WERI-Rb-1 (cell line): ENCODE results near the gene NRP2.
A peak's percentile ranks its signal among the peaks of the same experiment; 100 is the strongest.

ENCODE experiments used
- DNase-seq: peaks from one replicate; pipeline ENCODE4 v3.0.0-alpha.2; 2020
- H3K27ac ChIP-seq: fragments of 250-450 bp; sonication (Bioruptor Pico); 2 replicates; pipeline ENCODE4 v1.5.1; 2020; ENCODE audit warnings: mild to moderate bottlenecking, moderate library complexity
- H3K27me3 ChIP-seq: fragments of 250-450 bp; sonication (Bioruptor Pico); 2 replicates; pipeline ENCODE4 v1.5.1; 2021; ENCODE audit warnings: mild to moderate bottlenecking, low read depth, moderate library complexity; ENCODE audit not compliant: insufficient read depth, severe bottlenecking
- H3K36me3 ChIP-seq: fragments of 250-450 bp; sonication (Bioruptor Pico); 2 replicates; pipeline ENCODE4 v1.5.1; 2020; ENCODE audit warnings: mild to moderate bottlenecking, moderate library complexity
- H3K4me3 ChIP-seq: 2 replicates; pipeline ENCODE4 v1.5.1; 2011; ENCODE audit warnings: low read depth, mild to moderate bottlenecking, control low read depth, low read length
- H3K9me3 ChIP-seq: fragments of 250-450 bp; sonication (Bioruptor Pico); 2 replicates; pipeline ENCODE4 v1.5.1; 2021; ENCODE audit warnings: mild to moderate bottlenecking, moderate library complexity; ENCODE audit not compliant: severe bottlenecking
- CTCF ChIP-seq: IDR thresholded peaks from 2 replicates; pipeline ENCODE4 v1.5.1; 2011; ENCODE audit warnings: low read depth, mild to moderate bottlenecking, control low read depth, inconsistent platforms, low read length

NRP2 gene

GRCh38 chr2:205728366-205728765 lies 46.1 kb downstream of the NRP2 start:
- peaks cover 42% of the 10 kb centered on the region for H3K36me3 ChIP-seq

GRCh38 chr2:205730191-205730590 lies 47.9 kb downstream of the NRP2 start:
- H3K36me3 ChIP-seq, result peaks cover 30% of the 10 kb centered on the region
- no peak overlapping the region for H3K27ac ChIP-seq
- no peak overlapping the region for H3K4me3 ChIP-seq
- DNase-seq, result no peak
- no peak for TF ChIP-seq CTCF
- no peaks in the 10 kb centered on the region for H3K27me3 ChIP-seq
- no peaks in the 10 kb centered on the region for H3K9me3 ChIP-seq

More at GRCh38 chr2:205728366-205728765, 46.1 kb downstream of the NRP2 start:
- no peak overlapping the region for H3K27ac ChIP-seq
- no peak for TF ChIP-seq CTCF
- no peaks in the 10 kb centered on the region for H3K27me3 ChIP-seq
- H3K4me3 ChIP-seq, result no peak overlapping the region
- DNase-seq, result no peak
- no peaks in the 10 kb centered on the region for H3K9me3 ChIP-seq

- no peak for DNase-seq
- H3K27ac ChIP-seq, result peak overlapping the region; percentile 89; the same call in 1 of the 2 replicates
- peaks cover 22% of the 10 kb centered on the region for H3K36me3 ChIP-seq
- no peaks in the 10 kb centered on the region for H3K9me3 ChIP-seq
- no peak for TF ChIP-seq CTCF
- no peaks in the 10 kb centered on the region for H3K27me3 ChIP-seq
- no peak overlapping the region for H3K4me3 ChIP-seq
Observed at GRCh38 chr2:205730701-205731582, 48.6 kb downstream of the NRP2 start.

- H3K27me3 ChIP-seq, result no peaks in the 10 kb centered on the region
- TF ChIP-seq CTCF, result no peak
- H3K36me3 ChIP-seq, result peaks cover 16% of the 10 kb centered on the region
- H3K9me3 ChIP-seq, result no peaks in the 10 kb centered on the region
- no peak overlapping the region for H3K4me3 ChIP-seq
- peak; percentile 40 for DNase-seq
- H3K27ac ChIP-seq, result peak overlapping the region; percentile 89
Observed at GRCh38 chr2:205731583-205731981, 49.3 kb downstream of the NRP2 start.

- no peak for TF ChIP-seq CTCF
- Histone ChIP-seq H3K36me3 (peaks cover 12% of the 10 kb centered on the region), H3K27me3 (no peaks in the 10 kb centered on the region), H3K27ac (peak overlapping the region; percentile 89), H3K9me3 (no peaks in the 10 kb centered on the region), H3K4me3 (no peak overlapping the region)
- no peak for DNase-seq
Observed at GRCh38 chr2:205732314-205732713, 50.0 kb downstream of the NRP2 start.

- TF ChIP-seq CTCF, result no peak
- peak overlapping the region; percentile 89 for H3K27ac ChIP-seq
Observed at GRCh38 chr2:205733082-205733481, 50.8 kb downstream of the NRP2 start.

More at GRCh38 chr2:205733082-205733481, 50.8 kb downstream of the NRP2 start:
- no peaks in the 10 kb centered on the region for H3K27me3 ChIP-seq
- no peak overlapping the region for H3K4me3 ChIP-seq
- DNase-seq, result no peak
- peaks cover 7% of the 10 kb centered on the region for H3K36me3 ChIP-seq
- H3K9me3 ChIP-seq, result no peaks in the 10 kb centered on the region
